Measurements from ENCODE around the gene MYO5A.

- TF ChIP-seq CTCF (conservative IDR thresholded peaks at IDR 0.05 in 1 of 2, IDR thresholded peaks at IDR 0.05 in 1 of 2; ENCODE audit: low read depth in 1 of 2, low read length in 2 of 2): no peak
- TF ChIP-seq EZH2 (IDR thresholded peaks at IDR 0.05; ENCODE audit: low read length, missing control alignments): no peak
Measured at GRCh38 chr15:52559022-52559421, 30.3 kb upstream of the MYO5A start.

Measured in fibroblast of lung (primary cell).